Ishikawa (cell line): ENCODE data around the gene GORASP1.

Source experiments
- CEBPB ChIP-seq: IDR thresholded peaks from 2 replicates; pipeline ENCODE4 v1.6.1; 2012
- CREB1 ChIP-seq: IDR thresholded peaks from 2 replicates; pipeline ENCODE4 v1.6.1; 2012; ENCODE audit warnings: low read depth
- EGR1 ChIP-seq: IDR thresholded peaks from 2 replicates; pipeline ENCODE4 v1.6.1; 2012
- EP300 ChIP-seq: IDR thresholded peaks from 2 replicates; pipeline ENCODE4 v1.6.1; 2012; ENCODE audit warnings: borderline replicate concordance
- FOXM1 ChIP-seq: IDR thresholded peaks from 2 replicates; pipeline ENCODE4 v1.6.1; 2012; ENCODE audit warnings: low read depth, borderline replicate concordance
- NFIC ChIP-seq: IDR thresholded peaks from 2 replicates; pipeline ENCODE4 v1.6.1; 2012
- RAD21 ChIP-seq: IDR thresholded peaks from 2 replicates; pipeline ENCODE4 v1.6.1; 2012; ENCODE audit warnings: low read depth
- TAF1 ChIP-seq: IDR thresholded peaks from 2 replicates; pipeline ENCODE4 v1.6.1; 2012; ENCODE audit warnings: low read depth, mild to moderate bottlenecking
- TCF12 ChIP-seq: IDR thresholded peaks from 2 replicates; pipeline ENCODE4 v1.6.1; 2012; ENCODE audit warnings: low read depth
- TEAD4 ChIP-seq: IDR thresholded peaks from 2 replicates; pipeline ENCODE4 v1.6.1; 2012
- YY1 ChIP-seq: IDR thresholded peaks from 2 replicates; pipeline ENCODE4 v1.6.1; 2012; ENCODE audit warnings: low read depth
- ZBTB7A ChIP-seq: IDR thresholded peaks from 2 replicates; pipeline ENCODE4 v1.6.1; 2012; ENCODE audit warnings: low read depth
- TF ChIP-seq, protein P1 (sequence below): IDR thresholded peaks from 2 replicates; pipeline ENCODE4 v1.6.1; 2012
- TF ChIP-seq, protein P2 (sequence below): IDR thresholded peaks from 2 replicates; pipeline ENCODE4 v1.6.1; 2012
- TF ChIP-seq, protein P3 (sequence below): IDR thresholded peaks from 2 replicates; pipeline ENCODE4 v1.6.1; 2012; ENCODE audit warnings: low read depth, mild to moderate bottlenecking

GORASP1 gene

DNA sequence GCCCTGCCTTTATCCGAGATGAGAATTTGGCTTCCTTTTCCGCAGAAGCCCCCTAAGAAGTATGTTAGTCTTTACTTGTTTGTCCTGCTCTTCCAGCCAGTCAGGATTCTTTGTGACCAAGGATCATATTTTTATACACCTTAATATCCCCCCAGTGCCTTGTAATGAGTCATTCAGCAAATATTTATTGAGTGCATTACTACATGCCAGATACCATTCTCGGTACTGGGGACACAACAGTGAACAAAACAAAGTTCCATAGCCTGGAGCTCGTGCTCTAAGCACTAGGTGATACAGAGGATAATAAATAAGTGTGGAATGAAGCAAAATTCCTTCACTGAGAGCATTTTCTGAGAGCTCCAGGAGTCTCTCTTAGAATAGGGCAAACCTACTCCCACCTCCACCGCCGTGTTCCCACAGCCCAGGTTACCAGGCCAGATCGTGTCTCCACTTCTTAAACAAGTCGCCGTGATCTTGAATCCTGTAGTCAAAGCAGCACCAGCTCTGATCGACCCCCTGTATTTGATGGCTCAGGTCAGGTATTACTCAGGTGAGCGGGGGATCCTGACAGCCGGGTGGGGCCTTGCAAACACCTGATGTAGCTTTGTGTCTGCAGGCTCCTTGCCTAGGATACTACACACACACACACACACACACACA lies 18.5 kb upstream of the GORASP1 start:
- TF ChIP-seq EP300 (peak; percentile 55; the same call in 1 of the 2 replicates), ZBTB7A (no peak), NFIC (peak; percentile 61), TCF12 (0 out of 2 replicates have a peak, but pooled peaks have one; percentile 40), TEAD4 (peak; percentile 84), FOXM1 (0 out of 2 replicates have a peak, but pooled peaks have one; percentile 41), EGR1 (no peak)

DNA sequence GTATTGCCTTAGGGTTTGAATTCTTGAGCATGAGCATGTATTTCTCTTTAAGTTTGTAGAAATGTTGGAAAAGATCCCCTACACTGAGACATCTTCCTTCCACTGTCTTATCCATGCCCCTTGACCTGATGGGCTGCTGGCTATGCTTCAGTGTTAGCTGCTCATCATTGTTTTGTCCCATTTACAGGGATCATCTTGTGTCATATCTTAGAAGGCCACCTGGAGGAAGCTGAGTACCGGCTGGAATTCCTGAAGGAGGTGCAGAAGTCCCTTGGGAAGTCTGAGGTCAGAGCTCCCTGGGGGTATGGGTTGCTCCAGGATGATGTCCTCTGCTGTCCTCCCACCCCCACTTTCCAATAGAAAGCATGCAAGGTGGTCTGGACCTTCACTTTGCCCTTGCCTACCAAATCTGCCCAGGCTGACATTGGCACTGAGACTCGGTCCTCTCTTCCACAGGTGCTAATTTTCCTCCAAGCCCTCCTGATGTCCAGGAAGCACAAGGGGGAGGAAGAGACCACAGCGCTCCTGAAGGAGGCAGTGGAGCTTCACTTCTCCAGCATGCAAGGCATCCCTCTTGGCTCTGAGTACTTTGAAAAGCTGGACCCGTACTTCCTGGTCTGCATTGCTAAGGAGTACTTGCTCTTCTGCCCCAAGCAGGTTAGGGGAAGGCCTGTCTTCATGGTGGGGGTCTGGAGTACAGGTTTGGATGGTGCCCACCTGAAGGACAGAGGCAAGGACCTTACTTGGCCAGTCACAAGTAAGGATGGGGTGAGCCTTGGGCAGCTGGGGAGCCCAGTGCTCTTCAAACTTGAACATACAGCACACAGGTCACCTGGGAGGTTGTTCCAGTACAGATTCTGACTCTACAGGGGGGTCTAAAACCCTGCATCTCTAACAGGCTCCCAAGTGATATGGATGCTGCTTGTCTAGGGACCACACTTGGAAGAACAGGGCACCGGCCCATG lies 17.7 kb upstream of the GORASP1 start:
- TF ChIP-seq RAD21: peak; percentile 75
- no peak for TF ChIP-seq EP300

DNA sequence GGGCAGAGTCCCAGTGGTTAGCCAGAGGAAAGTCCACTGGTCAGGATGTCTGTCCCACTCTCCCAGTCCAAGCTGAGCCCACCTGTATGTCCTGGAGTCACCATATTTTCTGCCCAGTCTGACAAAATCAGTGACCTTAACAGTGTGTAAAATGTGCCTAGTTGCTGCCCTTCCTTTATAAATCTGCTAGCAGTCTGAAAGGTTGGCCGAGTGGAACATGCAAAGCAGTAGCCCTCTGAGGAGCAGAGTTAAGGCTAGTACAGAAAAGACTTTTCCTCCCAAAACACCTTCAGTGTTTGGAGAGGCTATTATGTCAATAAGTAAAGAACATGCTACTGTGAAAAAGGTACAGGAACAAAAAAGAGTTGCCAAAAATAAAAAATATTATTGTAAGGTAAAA lies 15.4 kb upstream of the GORASP1 start:
- TF ChIP-seq EGR1 (no peak), CREB1 (no peak), TCF12 (no peak)

DNA sequence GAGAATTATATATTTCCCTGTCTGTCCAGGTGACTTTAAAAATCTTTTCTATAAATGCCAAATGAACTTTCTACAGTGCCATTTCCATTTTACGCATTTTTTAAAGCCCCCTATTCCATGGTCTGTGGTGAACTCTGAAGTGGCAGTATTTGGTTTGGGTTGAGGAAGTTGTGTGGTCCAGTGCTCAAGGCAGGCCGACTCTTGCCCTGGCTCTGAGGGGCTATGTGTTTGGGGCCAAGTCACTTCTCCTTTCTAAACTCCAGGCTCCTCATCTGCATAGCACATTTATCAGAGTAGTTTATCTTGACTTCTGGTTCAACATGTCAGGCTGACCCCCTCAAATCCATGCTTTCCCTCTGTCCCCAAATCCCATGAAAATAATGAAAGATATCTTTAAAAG lies 14.2 kb upstream of the GORASP1 start:
- TF ChIP-seq TEAD4: no peak
- TF ChIP-seq ZBTB7A: no peak
- TF ChIP-seq, protein P1, sequence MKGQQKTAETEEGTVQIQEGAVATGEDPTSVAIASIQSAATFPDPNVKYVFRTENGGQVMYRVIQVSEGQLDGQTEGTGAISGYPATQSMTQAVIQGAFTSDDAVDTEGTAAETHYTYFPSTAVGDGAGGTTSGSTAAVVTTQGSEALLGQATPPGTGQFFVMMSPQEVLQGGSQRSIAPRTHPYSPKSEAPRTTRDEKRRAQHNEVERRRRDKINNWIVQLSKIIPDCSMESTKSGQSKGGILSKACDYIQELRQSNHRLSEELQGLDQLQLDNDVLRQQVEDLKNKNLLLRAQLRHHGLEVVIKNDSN: no peak

DNA sequence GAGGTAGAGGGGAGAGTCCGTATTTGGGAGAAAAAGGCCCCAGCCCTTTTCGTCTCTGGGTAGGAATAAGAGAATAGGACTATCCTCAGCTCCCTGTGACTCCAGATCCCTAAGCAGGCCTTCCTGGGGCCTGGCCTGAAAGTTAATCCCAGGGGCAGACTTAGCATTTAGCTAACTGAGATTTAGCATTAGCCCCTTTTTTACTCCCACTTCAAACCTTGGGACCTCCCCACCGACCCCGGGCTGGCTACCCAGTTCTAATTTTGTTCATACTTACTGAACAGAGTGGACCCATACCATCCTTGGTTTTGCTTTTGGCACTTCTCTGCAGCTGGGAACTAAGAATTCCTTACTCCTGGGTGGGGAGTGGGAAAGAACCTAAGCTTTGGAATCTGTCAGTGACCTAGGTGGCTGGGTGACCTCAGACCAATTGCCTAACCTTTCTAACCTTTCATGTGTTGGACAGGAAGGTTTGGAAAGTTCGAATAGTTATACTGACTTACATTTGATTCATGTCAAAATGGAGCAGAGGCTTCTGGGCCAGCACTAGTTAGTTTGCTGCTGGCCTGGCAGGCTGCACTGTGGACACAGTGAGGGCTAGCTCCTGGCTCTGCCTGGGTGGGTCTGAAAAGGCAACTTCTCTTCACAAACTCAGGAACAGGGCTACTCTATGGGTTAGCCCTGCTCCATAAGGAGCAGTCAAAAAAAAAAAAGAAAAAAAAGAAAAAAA lies 11.7 kb upstream of the GORASP1 start:
- TF ChIP-seq NFIC: no peak
- TF ChIP-seq, protein P2, sequence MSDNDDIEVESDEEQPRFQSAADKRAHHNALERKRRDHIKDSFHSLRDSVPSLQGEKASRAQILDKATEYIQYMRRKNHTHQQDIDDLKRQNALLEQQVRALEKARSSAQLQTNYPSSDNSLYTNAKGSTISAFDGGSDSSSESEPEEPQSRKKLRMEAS: no peak
- no peak for TF ChIP-seq TAF1
- no peak for TF ChIP-seq ZBTB7A
- no peak for TF ChIP-seq TCF12
- no peak for TF ChIP-seq CEBPB
- no peak for TF ChIP-seq TEAD4
- TF ChIP-seq, protein P3, sequence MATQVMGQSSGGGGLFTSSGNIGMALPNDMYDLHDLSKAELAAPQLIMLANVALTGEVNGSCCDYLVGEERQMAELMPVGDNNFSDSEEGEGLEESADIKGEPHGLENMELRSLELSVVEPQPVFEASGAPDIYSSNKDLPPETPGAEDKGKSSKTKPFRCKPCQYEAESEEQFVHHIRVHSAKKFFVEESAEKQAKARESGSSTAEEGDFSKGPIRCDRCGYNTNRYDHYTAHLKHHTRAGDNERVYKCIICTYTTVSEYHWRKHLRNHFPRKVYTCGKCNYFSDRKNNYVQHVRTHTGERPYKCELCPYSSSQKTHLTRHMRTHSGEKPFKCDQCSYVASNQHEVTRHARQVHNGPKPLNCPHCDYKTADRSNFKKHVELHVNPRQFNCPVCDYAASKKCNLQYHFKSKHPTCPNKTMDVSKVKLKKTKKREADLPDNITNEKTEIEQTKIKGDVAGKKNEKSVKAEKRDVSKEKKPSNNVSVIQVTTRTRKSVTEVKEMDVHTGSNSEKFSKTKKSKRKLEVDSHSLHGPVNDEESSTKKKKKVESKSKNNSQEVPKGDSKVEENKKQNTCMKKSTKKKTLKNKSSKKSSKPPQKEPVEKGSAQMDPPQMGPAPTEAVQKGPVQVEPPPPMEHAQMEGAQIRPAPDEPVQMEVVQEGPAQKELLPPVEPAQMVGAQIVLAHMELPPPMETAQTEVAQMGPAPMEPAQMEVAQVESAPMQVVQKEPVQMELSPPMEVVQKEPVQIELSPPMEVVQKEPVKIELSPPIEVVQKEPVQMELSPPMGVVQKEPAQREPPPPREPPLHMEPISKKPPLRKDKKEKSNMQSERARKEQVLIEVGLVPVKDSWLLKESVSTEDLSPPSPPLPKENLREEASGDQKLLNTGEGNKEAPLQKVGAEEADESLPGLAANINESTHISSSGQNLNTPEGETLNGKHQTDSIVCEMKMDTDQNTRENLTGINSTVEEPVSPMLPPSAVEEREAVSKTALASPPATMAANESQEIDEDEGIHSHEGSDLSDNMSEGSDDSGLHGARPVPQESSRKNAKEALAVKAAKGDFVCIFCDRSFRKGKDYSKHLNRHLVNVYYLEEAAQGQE: no peak
- no peak for TF ChIP-seq EP300
- TF ChIP-seq EGR1: no peak
- TF ChIP-seq RAD21: no peak
- no peak for TF ChIP-seq CREB1
- no peak for TF ChIP-seq FOXM1
- no peak for TF ChIP-seq YY1
- TF ChIP-seq, protein P1: no peak

DNA sequence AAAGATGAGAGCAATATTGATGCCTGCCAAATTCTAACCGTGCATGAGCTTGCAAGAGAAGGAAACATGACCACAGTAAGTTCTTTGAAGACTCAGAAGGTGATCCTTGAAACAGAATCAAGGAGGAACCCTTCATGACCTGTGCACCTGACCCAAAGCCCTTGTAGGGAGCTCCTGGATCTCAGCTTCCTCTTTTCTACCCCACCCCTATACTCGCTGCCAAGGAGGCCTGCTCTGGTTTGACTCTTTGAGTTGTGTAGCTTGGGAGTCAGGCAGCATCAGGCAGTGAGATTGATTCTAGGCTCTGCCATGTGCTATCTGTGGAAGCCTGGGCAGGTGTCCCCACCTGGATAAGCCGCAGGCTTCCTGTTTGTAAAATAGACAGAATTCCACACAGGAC lies 10.7 kb upstream of the GORASP1 start:
- TF ChIP-seq NFIC (no peak), TEAD4 (no peak), YY1 (no peak), FOXM1 (no peak), CEBPB (no peak), EGR1 (no peak), EP300 (no peak), TAF1 (no peak), TCF12 (no peak), CREB1 (no peak), ZBTB7A (no peak), RAD21 (no peak)
- TF ChIP-seq, protein P1: no peak
- TF ChIP-seq, protein P2: no peak
- TF ChIP-seq, protein P3: no peak
